ENCODE results near the gene ATG4A.

- TF ChIP-seq, protein P1, sequence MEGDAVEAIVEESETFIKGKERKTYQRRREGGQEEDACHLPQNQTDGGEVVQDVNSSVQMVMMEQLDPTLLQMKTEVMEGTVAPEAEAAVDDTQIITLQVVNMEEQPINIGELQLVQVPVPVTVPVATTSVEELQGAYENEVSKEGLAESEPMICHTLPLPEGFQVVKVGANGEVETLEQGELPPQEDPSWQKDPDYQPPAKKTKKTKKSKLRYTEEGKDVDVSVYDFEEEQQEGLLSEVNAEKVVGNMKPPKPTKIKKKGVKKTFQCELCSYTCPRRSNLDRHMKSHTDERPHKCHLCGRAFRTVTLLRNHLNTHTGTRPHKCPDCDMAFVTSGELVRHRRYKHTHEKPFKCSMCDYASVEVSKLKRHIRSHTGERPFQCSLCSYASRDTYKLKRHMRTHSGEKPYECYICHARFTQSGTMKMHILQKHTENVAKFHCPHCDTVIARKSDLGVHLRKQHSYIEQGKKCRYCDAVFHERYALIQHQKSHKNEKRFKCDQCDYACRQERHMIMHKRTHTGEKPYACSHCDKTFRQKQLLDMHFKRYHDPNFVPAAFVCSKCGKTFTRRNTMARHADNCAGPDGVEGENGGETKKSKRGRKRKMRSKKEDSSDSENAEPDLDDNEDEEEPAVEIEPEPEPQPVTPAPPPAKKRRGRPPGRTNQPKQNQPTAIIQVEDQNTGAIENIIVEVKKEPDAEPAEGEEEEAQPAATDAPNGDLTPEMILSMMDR (IDR thresholded peaks at IDR 0.05; ENCODE audit: borderline replicate concordance, extremely low read depth, low read length, poor library complexity, severe bottlenecking): no peak
- TF ChIP-seq EZH2 (IDR thresholded peaks at IDR 0.05; ENCODE audit: borderline replicate concordance, low read depth, low read length, severe bottlenecking): no peak
Measured at GRCh38 chrX:108198420-108198819, 106.8 kb downstream of the ATG4A start.
